ENCODE data around the gene SAMD8.
"Not testable (repeated sequence)": the region's sequence is repeated elsewhere in the genome, so short reads cannot be mapped to it uniquely, and the experiment has no call there.

The SAMD8 gene

DNA sequence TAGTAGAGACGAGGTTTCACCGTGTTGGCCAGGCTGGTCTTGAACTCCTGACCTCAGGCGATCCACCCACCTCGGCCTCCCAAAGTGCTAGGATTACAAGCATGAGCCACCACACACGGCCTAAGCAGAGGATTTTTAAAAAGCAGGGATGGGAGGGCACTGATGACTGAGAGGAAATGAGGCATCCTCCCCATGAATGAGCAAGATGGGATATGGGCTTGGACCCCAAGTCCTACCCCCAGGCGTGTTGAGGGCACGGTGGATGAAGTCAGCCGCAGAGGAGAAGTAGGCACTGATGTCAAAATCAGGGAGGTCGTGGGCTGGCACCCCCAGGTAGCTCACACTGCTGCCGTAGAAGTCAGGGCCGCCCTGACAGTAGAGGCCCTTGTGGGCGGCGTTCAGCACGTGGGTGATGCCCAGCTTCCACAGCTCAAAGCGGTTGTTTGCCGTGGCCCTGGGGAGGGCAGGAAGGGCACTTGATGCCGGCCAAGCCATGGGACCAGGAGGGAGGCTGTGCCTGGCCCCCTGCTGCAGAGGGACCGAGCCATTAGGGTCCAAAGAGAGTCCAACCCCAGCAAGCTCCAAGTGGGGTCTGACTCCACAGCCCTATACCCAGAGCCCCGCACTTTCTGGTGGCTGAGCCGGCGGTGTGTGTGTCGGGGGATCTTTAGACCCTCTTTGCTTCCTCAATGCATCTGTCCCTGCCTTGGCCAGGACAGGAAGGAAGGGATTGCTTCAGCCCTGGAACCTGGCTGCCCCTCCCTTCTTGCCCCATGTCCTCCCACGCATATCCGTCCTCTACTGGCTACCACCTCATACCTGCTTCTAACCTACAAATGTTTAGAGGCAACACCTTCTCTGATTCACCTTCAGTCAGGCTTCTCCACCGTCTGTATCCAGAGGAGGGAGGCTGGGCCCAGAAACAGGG is 3.4 kb upstream of the SAMD8 start:
- no peak for DNase-seq (ENCODE audit: low read depth in 2 of 2)

DNA sequence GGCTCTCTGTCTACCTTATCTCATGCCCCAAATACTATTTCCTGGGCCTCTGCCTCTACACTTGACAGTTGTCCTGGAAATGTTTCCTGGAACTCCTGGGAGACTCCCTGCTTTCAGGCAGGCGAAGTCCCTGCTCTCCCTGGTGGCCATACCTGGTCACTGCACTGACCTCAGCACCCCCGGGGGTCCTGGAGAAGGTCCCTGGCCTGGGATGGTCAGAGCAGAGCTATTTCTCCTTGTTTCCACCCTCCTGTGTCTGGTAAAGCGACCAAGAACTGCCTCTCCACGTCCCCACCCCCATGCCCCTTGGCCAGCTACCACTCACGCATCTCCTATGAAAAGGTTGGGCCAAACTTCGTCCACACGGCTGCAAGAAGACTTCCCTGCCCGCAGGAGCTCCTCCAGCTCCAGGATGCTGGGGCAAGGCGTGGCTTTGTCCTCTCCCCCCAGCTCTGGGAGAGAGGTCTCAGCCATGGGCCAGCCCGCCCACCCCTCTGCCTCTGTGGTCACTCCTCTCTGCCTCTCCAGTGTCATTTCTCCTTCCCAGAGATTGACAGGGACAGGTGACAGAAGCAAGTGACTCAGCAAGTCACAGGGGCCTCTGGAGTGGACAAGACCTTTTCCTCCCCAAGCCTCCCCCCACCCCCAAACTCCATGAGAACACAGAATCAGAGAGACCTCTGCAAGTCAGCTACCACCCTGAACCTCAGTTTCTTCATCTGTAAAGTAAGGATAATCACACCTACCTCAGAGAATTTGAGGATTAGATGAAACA is 2.6 kb upstream of the SAMD8 start:
- DNase-seq (ENCODE audit: low read depth in 2 of 2), result no peak

DNA sequence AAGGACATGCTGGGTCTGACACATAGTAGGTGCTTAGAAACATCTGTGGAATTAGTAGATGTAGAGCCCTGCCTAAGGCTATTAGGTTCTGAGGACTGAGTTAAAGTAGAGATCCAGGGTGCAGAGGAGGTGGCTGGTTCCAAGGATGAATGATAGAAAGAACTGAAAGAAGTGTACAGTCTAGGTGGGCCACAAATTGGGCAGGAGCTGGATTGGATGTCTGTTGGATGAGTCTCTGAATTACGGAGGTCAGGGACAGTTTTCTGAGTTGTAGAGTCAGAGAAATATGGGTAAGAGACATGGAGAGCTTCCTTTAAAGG is 2.0 kb upstream of the SAMD8 start:
- DNase-seq (ENCODE audit: low read depth in 2 of 2), result no peak

DNA sequence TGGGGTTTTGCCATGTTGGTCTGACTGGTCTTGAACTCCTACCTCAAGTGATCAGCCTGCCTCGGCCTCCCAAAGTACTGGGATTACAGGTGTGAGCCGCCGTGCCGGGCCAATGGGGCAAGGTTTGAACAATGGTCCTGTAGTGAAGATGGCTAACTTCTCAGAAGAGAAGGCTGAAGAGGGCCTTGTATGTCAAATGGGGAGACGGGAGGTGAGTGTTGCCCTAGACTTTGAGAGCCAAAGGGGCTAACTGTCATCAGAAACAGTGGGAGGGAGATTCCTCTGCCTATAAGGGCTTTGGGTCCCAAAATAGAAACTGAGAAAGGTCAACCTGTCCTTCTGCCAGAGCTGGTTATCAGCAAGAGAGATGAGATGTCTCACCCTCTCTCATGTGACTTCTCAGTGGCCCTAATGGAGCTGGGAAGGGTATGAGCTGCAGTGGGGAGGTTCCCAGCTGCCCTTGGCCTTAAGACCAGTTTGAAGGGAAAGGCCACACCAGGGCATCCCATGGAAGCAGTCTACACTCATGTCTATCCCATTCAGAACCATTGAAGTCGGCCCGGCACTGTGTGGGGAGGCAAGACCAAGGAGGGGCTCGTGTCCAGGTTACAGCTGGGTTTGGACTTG is 1.3 kb upstream of the SAMD8 start:
- DNase-seq (ENCODE audit: low read depth in 2 of 2), result no peak

DNA sequence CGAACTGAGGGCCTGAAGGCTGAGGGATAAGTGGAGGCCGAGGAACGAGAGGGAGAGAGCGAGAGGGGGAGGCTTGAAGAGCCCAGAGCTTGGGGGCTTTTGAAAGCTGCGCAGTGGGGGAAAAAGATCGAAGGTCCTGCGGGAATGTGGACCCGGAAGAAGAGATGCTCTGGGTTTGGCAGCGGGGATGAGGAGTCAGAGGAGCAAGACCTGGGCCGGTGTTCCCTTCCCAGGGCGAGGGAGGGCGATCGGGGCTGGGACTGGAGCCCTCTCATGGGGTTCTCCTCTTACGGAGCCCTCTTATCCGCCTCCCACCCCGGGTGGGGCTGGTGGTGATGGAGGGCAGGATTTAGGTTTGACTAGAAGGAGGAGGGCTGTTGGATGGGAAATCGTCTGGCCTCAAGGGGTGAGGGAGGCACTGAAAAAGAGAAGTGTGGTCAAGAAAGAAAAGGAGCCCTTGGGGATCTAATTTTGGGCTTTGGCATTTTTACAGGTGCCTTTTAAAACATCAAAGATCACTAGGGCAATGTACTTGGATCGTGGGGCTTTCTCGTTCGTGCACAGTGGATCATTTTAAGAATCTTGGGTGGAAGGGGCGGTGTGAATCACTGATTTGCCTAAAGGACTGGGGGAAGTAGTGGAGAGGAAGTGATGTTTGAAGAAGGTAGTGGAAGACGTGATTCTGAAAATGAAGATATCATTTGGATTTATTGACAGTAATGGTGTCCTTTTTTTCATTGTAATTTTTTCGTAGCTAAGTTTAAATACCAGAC is 637 bp downstream of the SAMD8 start:
- peak; percentile 17 to 21 for DNase-seq (ENCODE audit: low read depth in 2 of 2)

DNA sequence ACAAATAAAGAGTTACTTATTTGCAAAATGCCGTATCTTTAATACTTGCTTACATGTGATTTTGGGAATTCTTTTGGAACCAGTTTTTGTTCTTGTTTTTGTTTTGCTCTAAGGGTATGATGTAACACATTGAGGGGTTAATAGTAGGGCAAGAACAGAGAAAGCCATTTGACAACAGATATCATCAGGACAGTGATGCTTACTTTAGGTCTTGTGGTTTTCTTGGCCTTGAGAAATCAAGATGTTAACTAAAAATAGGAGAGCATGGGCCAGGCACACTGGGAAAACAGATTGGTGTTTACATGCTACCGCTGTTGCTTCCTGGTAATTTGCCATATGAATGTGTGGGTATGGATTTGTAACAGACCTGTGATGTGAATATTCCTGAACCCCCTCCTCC is 3.7 kb downstream of the SAMD8 start:
- DNase-seq (ENCODE audit: low read depth in 2 of 2), result no peak

DNA sequence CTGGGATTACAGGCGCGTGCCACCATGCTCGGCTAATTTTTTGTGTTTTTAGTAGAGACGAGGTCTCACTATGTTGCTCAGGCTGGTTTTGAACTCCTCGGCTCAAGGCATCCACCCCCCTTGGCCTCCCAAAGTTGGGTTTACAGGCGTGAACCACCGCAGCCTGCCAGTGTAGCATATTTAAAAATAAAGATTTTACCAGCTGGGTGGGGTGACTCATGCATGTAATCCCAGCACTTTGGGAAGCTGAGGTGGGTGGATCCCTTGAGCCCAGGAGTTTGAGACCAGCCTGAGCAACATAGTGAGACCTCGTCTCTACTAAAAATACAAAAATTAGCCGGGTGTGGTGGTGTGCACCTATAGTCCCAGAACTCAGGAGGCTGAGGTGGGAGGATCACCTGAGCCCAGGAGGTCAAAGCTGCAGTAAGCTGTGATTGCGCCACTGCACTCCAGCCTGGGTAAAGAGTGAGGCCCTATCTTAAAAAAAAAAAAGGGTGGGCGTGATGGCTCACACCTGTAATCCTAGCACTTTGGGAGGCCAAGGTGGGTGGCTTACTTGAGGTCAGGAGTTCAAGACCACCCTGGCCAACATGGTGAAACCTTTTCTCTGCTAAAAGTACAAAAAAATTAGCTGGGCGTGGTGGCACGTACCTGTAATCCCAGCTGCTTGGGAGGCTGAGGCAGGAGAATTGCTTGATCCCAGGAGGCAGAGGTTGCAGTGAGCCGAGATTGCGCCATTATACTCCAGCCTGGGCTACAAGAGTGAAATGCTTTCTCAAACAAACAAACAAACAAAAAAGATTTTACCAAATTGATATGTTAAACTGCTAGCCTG is 5.7 kb downstream of the SAMD8 start:
- not testable (repeated sequence) for DNase-seq (ENCODE audit: low read depth in 2 of 2)

DNA sequence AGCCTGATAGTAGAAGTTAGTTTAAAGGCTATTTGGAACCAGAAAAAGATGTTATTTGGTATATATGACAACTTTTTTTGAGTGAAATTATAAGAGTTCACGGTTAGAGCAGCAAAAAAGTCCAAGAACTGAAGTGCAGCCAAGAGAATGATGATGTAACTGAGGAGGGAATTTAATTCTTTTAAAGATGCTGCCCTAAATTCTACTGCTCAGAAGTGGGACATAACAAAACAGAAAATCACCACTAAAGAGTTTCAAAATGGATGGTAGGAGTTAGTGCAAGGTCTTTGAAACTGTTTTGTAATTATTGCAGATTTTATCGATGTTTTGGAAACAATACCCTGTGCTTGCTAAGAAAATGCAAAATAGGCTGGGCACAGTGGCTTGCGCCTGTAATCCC is 6.5 kb downstream of the SAMD8 start:
- DNase-seq (ENCODE audit: low read depth in 2 of 2), result no peak

DNA sequence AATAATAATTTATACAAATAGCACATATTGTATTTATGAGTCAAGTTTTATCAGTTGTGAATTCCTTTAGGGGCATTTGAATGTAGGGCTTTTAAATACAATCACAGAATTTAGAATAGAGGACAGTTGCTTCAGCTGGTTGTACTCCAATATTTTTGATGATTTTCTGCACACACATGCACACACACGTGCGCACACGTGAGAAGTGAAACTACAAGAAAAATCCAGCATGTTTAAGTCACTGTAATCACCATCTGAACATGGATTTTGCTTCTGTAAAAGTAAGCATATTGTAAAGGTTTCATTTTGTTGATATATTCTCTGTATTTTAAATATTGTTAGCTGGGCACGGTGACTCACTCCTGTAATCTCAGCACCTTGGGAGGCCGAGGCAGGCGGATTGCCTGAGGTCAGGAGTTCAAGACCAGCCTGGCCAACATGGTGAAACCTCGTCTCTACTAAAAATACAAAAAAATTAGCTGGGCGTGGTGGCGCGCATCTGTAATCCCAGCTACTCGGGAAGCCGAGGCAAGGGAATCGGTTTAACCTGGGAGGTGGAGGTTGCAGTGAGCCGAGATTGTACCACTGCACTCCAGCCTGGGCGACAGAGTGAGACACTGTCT is 8.1 kb downstream of the SAMD8 start:
- not testable (repeated sequence) for DNase-seq (ENCODE audit: low read depth in 2 of 2)

DNA sequence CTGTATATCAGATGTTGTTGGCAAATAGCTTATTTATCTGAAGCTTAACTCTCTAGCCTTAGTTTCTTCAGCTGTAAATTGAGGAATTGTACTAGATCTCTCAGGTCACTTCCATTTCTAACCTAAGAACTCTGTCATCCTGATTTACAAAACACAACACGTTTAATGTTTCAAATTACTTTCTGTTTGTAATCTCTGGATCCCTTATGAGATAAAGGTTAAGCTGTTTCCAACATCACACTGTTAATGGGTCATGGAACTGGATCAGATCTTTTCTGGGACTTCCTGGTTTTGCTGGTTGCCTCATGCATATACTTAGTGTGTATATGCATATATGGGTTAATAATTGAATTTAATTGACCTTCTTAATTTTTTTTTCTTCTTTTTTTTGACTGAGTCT is 9.9 kb downstream of the SAMD8 start:
- no peak for DNase-seq (ENCODE audit: low read depth in 2 of 2)

DNA sequence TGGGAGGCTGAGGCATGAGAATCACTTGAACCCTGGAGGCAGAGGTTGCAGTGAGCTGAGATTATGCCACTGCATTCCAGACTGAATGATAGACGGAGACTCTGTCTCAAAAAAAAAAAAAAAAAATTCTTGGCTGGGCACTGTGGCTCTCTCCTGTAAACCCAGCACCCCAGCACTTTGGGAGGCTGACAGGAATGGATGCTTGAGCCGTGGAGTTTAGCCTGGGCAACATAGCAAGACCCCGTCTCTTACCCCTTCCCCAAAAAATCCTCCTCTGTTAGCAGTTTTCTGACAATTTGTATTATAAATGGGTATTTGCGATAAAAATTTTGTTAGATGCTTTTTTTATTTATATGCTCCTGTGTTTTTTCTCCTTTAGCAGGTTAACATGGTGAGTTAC is 11.0 kb downstream of the SAMD8 start:
- no peak for DNase-seq (ENCODE audit: low read depth in 2 of 2)

DNA sequence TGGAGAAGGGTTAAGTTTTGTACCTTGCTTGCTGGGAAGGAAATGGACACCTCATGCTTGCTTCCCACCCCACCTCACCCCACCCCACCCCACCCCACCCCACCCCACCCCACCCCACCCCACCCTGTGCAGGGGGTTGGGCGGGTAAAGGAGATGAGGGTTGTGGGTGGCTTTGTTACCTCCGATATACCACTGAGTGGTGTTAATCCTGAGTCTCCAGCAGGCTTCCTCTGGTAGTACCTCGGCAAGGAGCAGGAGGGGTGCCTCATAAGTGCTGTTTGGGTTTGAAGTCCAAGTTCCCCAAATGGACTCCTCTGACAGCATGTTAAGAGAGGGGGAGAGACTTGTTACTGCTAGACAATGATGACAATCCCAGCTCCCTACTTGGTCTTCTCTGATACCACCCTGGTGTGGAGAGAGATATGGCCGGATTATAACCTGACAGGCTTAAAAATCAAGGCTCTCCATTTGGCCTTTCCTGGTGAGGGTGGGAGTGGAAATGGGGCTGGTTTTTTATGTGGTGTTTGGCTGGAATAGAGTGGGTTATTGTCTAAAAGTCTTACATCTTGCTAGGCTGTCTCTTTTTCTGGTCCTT is 11.7 kb downstream of the SAMD8 start:
- no peak for DNase-seq (ENCODE audit: low read depth in 2 of 2)

DNA sequence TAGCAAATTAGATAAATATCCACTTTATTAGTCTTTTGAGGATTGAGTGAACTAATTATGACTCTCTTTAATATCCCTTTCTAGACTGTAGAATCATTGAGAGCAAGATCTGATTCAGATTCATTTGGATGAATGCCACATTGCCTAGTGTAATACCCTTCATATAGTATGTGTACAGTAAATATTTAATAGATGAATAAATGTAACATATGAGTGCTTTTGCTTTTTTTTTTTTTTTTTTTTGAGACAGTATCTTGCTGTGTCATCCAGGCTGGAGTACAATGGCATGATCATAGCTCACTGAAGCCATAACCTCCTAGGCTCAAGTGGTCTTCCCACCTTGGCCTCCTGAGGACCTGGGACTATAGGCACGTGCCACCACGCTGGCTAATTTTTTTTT is 14.8 kb downstream of the SAMD8 start:
- DNase-seq (ENCODE audit: low read depth in 2 of 2), result no peak

DNA sequence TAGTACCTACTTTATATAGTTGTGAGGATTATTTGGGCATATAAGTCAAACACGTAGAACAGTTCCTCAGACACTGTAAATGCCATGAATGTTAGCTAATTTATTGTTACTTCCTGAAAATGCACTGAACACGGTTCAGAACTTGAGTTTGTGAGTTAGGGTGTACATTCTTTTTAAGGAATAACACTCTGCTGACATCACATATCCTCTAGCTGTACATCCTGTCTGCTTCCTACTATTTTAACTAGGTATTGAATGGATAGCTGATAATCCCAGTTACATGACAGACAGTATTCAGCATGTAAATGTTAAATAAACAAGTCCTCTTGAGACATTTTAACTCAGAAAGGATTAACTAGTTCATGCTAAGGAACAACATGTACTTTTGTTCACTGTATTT is 16.0 kb downstream of the SAMD8 start:
- no peak for DNase-seq (ENCODE audit: low read depth in 2 of 2)

DNA sequence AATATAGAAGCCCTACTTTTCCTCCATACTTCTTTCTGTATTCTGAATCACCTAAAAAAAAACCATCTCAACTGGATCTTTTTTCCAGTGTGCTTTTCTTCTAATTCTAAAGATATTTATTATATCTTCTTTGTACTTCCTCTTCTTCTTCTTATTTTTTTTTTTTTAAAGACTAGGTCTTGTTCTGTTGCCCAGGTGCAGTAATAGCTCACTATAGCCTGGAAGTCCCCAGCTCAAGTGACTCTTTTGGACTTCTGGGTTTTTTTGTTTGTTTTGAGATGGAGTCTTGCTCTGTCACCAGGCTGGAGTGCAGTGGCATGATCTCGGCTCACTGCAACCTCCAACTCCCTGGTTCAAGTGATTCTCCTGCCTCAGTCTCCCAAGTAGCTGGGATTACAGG is 17.5 kb downstream of the SAMD8 start:
- DNase-seq (ENCODE audit: low read depth in 2 of 2), result not testable (repeated sequence)

DNA sequence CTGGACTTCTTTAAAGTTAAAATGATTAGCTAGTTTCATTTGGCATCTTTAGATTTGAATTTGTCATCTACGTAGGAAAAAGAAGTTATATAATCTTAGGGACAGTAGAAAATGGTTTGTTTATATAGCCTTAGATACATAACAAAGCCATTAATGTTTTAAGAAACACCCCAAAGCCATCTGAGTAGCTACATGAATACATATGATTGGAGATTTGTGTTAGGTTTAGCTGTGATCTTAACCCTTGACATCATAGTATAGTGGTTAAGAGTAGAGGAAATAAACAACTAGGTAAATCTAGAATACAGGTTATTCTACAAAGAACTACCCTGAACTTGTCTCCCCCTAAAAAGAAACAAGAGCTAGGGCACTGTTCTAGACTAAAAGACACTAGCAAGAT is 18.1 kb downstream of the SAMD8 start:
- DNase-seq (ENCODE audit: low read depth in 2 of 2), result no peak

DNA sequence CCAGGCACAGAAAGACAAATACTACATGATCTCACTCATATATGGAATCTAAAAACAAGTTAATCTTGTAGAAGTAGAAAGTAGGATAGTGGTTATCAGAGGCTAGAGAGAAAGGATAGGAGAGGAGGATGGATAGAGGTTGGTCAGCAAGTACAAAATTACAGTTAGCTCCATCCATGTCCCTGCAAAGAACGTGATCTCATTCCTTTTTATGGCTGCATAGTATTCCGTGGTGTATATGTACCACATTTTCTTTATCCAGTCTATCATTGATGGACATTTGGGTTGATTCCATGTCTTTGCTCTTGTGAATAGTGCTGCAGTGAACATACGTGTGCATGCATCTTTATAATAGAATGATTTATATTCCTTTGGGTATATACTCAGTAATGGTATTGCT is 22.2 kb downstream of the SAMD8 start:
- not testable (repeated sequence) for DNase-seq (ENCODE audit: low read depth in 2 of 2)

DNA sequence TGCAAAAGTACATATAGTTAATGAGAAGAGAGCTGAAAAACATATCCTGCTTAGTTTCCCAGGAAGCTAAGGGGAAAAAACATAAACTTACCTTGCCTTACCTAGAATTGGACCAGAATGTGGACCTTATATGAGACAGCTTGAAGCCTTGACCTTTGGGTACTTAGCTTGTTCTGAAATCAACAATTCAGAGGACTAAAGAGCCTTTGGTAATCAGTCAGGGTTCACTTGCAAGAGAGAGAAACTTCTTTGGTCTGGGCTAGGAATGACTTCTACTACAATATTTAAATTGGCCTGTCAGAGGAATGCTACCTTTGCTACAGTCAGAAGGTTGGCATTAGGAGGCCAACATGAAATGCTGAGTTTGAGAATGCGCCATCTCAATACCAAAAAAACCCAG is 24.9 kb downstream of the SAMD8 start:
- DNase-seq (ENCODE audit: low read depth in 2 of 2), result no peak

DNA sequence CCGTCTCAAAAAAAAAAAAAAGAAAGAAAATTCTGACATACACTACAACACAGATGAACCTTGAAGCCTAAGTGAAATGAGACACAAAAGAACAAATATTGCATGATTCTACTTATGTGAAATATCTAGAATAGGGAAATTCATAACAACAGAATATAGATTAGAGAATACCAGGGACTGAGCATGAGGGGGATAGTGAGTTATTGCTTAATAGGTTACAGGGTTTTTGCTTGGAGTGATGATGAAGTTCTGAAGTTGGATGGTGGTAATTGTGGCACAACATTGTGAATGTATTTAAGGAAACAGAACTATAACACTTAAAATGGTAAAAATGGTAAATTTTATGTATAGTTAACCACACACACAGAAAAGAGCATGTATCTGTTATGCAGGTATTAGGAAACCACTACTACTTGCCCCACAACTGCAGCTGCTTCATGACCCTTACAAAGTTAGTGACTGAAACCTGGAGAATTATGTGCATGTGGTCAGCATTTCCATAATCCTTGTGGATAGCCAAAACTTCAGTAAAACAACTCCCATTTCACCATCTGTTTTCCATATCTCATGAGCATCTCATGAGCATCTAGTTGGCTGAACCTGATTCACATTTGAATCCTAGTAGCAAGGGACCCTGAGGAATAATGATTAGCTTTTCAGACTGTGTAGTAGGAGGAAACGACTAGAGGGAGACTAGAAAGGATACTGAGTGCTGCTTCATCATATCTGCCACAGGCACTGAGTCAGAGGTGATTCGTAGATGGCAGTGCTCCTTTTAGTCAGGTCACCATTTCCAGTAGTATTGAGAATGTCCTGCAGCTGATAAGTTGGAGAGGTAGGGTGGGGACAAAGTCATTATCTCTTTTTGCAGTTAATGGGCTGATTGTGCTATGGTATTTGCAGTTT is 26.3 kb downstream of the SAMD8 start:
- DNase-seq (ENCODE audit: low read depth in 2 of 2), result no peak

Measured in stimulated activated CD4-positive, alpha-beta T cell treated with anti-CD3 and anti-CD28 coated beads, Interleukin-12 subunit alpha, Interleukin-12 subunit beta, amount 100 ng/mL, for 24 hours (primary cell).